ENCODE measurements around the gene BCAS1. TPM values are rescaled to one million over a fixed set of nuclear protein-coding genes. Genes with fewer than 3 reads are reported as not detected.
"Not testable (repeated sequence)": the region's sequence is repeated elsewhere in the genome, so short reads cannot be mapped to it uniquely, and the experiment has no call there.

The BCAS1 gene
- total RNA-seq, 1 donor from 2014 or later, result not detected

- H3K4me3 ChIP-seq (ENCODE audit: low read depth, low read length), result no peak overlapping the region
- DNase-seq (ENCODE audit: low read depth) (no peak), FAIRE-seq (no peak)
- no peaks in the 10 kb centered on the region for H3K27me3 ChIP-seq (ENCODE audit: control insufficient read depth, insufficient read depth, low read length)
- no peaks in the 10 kb centered on the region for H3K36me3 ChIP-seq (ENCODE audit: control insufficient read depth, insufficient read depth, low read length)
- no peak for TF ChIP-seq CTCF (IDR thresholded peaks at IDR 0.05; ENCODE audit: insufficient read depth, low read length, severe bottlenecking)
Measured at GRCh38 chr20:53935344-53936084, 134.9 kb downstream of the BCAS1 start.

- Histone ChIP-seq H3K36me3 (ENCODE audit: control insufficient read depth, insufficient read depth, low read length) (no peaks in the 10 kb centered on the region), H3K4me3 (ENCODE audit: low read depth, low read length) (no peak overlapping the region), H3K27me3 (ENCODE audit: control insufficient read depth, insufficient read depth, low read length) (no peaks in the 10 kb centered on the region)
- no peak for TF ChIP-seq CTCF (IDR thresholded peaks at IDR 0.05; ENCODE audit: insufficient read depth, low read length, severe bottlenecking)
- FAIRE-seq (no peak), DNase-seq (ENCODE audit: low read depth) (peak; percentile 82)
Measured at GRCh38 chr20:53934421-53935343, 135.7 kb downstream of the BCAS1 start.

GRCh38 chr20:53933232-53933846 is 137.1 kb downstream of the BCAS1 start:
- DNase-seq (ENCODE audit: low read depth) (no peak), FAIRE-seq (no peak)
- no peak for TF ChIP-seq CTCF (IDR thresholded peaks at IDR 0.05; ENCODE audit: insufficient read depth, low read length, severe bottlenecking)
- Histone ChIP-seq H3K36me3 (ENCODE audit: control insufficient read depth, insufficient read depth, low read length) (no peaks in the 10 kb centered on the region), H3K27me3 (ENCODE audit: control insufficient read depth, insufficient read depth, low read length) (no peaks in the 10 kb centered on the region), H3K4me3 (ENCODE audit: low read depth, low read length) (no peak overlapping the region)

GRCh38 chr20:53932655-53933192 is 137.7 kb downstream of the BCAS1 start:
- not testable (repeated sequence) for FAIRE-seq; DNase-seq (ENCODE audit: low read depth); H3K27me3 ChIP-seq (ENCODE audit: control insufficient read depth, insufficient read depth, low read length); H3K4me3 ChIP-seq (ENCODE audit: low read depth, low read length); H3K36me3 ChIP-seq (ENCODE audit: control insufficient read depth, insufficient read depth, low read length)

- Histone ChIP-seq H3K36me3 (ENCODE audit: control insufficient read depth, insufficient read depth, low read length) (no peaks in the 10 kb centered on the region), H3K27me3 (ENCODE audit: control insufficient read depth, insufficient read depth, low read length) (no peaks in the 10 kb centered on the region), H3K4me3 (ENCODE audit: low read depth, low read length) (no peak overlapping the region)
- TF ChIP-seq CTCF (IDR thresholded peaks at IDR 0.05; ENCODE audit: insufficient read depth, low read length, severe bottlenecking), result no peak
- FAIRE-seq (no peak), DNase-seq (ENCODE audit: low read depth) (no peak)
Measured at GRCh38 chr20:53931597-53931996, 138.8 kb downstream of the BCAS1 start.

Data from bronchial epithelial cell (primary cell).